Sigmoid colon (tissue), 4 donors: ENCODE results near the gene PGF.

Experiments used
- POLR2AphosphoS5 ChIP-seq, 4 donors: sonication (generic); formaldehyde crosslinking; IDR thresholded peaks; one replicate each; pipeline ENCODE4 v1.6.1; 2017; ENCODE audit warnings: antibody characterized with exemption in 4 of 4
- TF ChIP-seq, protein P1 (sequence below), 4 experiments: fragments of 450-650 bp in 3 of 4; fragments of 200-600 bp in 1 of 4; IDR thresholded peaks; one replicate each; pipeline ENCODE4 v1.5.1; 2016 to 2019; ENCODE audit warnings: antibody characterized with exemption in 4 of 4, mild to moderate bottlenecking in 3 of 4, moderate library complexity in 2 of 4

DNA sequence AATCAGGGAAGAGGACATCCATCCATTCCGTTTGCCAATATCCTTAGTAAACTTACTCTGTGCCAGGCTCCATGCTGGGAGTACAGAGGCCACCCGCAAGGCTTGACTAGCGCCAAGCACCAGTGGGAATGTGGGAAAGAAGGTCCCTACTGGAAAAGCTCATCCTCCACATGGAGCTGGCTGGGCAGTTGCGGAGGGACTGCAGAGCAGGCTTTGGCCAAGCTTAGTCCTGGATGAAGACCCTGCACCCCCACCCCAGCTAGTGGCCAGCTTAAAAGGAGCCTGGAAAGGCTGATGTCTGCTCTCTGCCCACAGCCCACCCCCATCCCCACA, 25.0 kb upstream of the PGF start:
- no peak for TF ChIP-seq POLR2AphosphoS5 (IDR thresholded peaks at IDR 0.05)
- TF ChIP-seq, protein P1, sequence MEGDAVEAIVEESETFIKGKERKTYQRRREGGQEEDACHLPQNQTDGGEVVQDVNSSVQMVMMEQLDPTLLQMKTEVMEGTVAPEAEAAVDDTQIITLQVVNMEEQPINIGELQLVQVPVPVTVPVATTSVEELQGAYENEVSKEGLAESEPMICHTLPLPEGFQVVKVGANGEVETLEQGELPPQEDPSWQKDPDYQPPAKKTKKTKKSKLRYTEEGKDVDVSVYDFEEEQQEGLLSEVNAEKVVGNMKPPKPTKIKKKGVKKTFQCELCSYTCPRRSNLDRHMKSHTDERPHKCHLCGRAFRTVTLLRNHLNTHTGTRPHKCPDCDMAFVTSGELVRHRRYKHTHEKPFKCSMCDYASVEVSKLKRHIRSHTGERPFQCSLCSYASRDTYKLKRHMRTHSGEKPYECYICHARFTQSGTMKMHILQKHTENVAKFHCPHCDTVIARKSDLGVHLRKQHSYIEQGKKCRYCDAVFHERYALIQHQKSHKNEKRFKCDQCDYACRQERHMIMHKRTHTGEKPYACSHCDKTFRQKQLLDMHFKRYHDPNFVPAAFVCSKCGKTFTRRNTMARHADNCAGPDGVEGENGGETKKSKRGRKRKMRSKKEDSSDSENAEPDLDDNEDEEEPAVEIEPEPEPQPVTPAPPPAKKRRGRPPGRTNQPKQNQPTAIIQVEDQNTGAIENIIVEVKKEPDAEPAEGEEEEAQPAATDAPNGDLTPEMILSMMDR (IDR thresholded peaks at IDR 0.05) = no peak
